Smooth muscle cell (in vitro differentiated cells): ENCODE measurements around the gene PKP3. TPM values are rescaled to one million over a fixed set of nuclear protein-coding genes. Genes with fewer than 3 reads are reported as not detected.
"Not testable (repeated sequence)": the region's sequence is repeated elsewhere in the genome, so short reads cannot be mapped to it uniquely, and the experiment has no call there.

Source experiments
- DNase-seq: peaks from one replicate; lab custom pipeline; 2025; ENCODE audit not compliant: unreplicated experiment; lab: John Stamatoyannopoulos, UW
- H2AFZ ChIP-seq: fragments of 200-600 bp; sonication (generic); 2 replicates; pipeline ENCODE4 v1.6.0; 2016; ENCODE audit warnings: antibody characterized with exemption, low read depth, mild to moderate bottlenecking
- H3F3A ChIP-seq: fragments of 200-600 bp; sonication (generic); 2 replicates; pipeline ENCODE4 v1.6.0; 2017; ENCODE audit warnings: antibody characterized with exemption, low read depth
- H3K27ac ChIP-seq: fragments of 200-600 bp; sonication (generic); 2 replicates; pipeline ENCODE4 v1.5.1; 2016; ENCODE audit warnings: low read depth, mild to moderate bottlenecking
- H3K27me3 ChIP-seq: fragments of 200-600 bp; sonication (generic); 2 replicates; pipeline ENCODE4 v1.6.1; 2016; ENCODE audit warnings: low read depth, mild to moderate bottlenecking
- H3K36me3 ChIP-seq: fragments of 200-600 bp; sonication (generic); 2 replicates; pipeline ENCODE4 v1.5.1; 2016; ENCODE audit warnings: low read depth
- H3K4me1 ChIP-seq: fragments of 200-600 bp; sonication (generic); 2 replicates; pipeline ENCODE4 v1.5.1; 2016; ENCODE audit warnings: low read depth
- H3K4me2 ChIP-seq: fragments of 200-600 bp; sonication (generic); 2 replicates; pipeline ENCODE4 v1.6.0; 2016; ENCODE audit warnings: mild to moderate bottlenecking
- H3K4me3 ChIP-seq: fragments of 200-600 bp; sonication (generic); 2 replicates; pipeline ENCODE4 v1.5.1; 2016; ENCODE audit warnings: mild to moderate bottlenecking
- H3K79me2 ChIP-seq: fragments of 200-600 bp; sonication (generic); 2 replicates; pipeline ENCODE4 v1.6.0; 2016; ENCODE audit warnings: low read depth, mild to moderate bottlenecking
- H3K9ac ChIP-seq: fragments of 200-600 bp; sonication (generic); 2 replicates; pipeline ENCODE4 v1.6.0; 2016; ENCODE audit warnings: low read depth
- H3K9me3 ChIP-seq: fragments of 200-600 bp; sonication (generic); replicated peaks from 2 replicates; pipeline ENCODE4 v1.5.1; 2016; ENCODE audit warnings: low read depth
- H4K20me1 ChIP-seq: fragments of 200-600 bp; sonication (generic); 2 replicates; pipeline ENCODE4 v1.6.0; 2016; ENCODE audit warnings: low read depth
- CTCF ChIP-seq: fragments of 200-600 bp; sonication (generic); IDR thresholded peaks from 2 replicates; pipeline ENCODE4 v1.5.1; 2017; ENCODE audit warnings: borderline replicate concordance, mild to moderate bottlenecking, antibody characterized with exemption; ENCODE audit not compliant: insufficient read depth, poor library complexity, severe bottlenecking
- WGBS: methylation state at CpG from one replicate; pipeline ENCODE4 v1.1.7; 2016; ENCODE audit warnings: low lambda C conversion rate; 5-methylcytosine and 5-hydroxymethylcytosine counted together
- polyA plus RNA-seq: library from polyadenylated mRNA; unstranded; fragments of >200 nt; fragmentation: Nextera tagmentation; extraction: Ambion mirVana; gene quantifications from 2 replicates; pipeline ENCODE4 v1.2.1, GENCODE V29; 2016
- total RNA-seq: library from RNA; depleted of rRNA; stranded (reverse); fragments of >200 nt; gene quantifications from 2 replicates; pipeline ENCODE4 v1.2.3, GENCODE V29; 2014

PKP3 gene
- total and polyA plus RNA-seq, 2 experiments from 2014 or later: 24.6 to 61.2 TPM

- no peak overlapping the region for H3K4me2 ChIP-seq
- TF ChIP-seq CTCF: no peak
- H3F3A ChIP-seq: no peaks in the 10 kb centered on the region
- no peak overlapping the region for H3K9ac ChIP-seq
- no peak overlapping the region for H3K4me3 ChIP-seq
- WGBS: 91% methylated on average over 17 of the region's 20 CpGs
- no peak for DNase-seq
- H3K9me3 ChIP-seq: no peaks in the 10 kb centered on the region
- no peaks in the 10 kb centered on the region for H3K27me3 ChIP-seq
- H4K20me1 ChIP-seq: no peaks in the 10 kb centered on the region
- no peak overlapping the region for H2AFZ ChIP-seq
- H3K36me3 ChIP-seq: no peaks in the 10 kb centered on the region
- H3K4me1 ChIP-seq: no peaks in the 10 kb centered on the region
- no peaks in the 10 kb centered on the region for H3K79me2 ChIP-seq
- H3K27ac ChIP-seq: no peak overlapping the region
These were observed 38.6 kb downstream of the PKP3 start for GRCh38 chr11:432501-433100.

GRCh38 chr11:433111-433510, 39.1 kb downstream of the PKP3 start:
- Histone ChIP-seq H3K9me3 (no peaks in the 10 kb centered on the region), H3K4me1 (no peaks in the 10 kb centered on the region), H3K36me3 (no peaks in the 10 kb centered on the region), H3K79me2 (no peaks in the 10 kb centered on the region), H4K20me1 (no peaks in the 10 kb centered on the region), H3K4me3 (no peak overlapping the region), H3K9ac (no peak overlapping the region), H3K27ac (no peak overlapping the region), H3K4me2 (no peak overlapping the region), H3K27me3 (no peaks in the 10 kb centered on the region), H3F3A (no peaks in the 10 kb centered on the region), H2AFZ (no peak overlapping the region)
- WGBS: 94% methylated on average over 16 of the region's 17 CpGs
- no peak for DNase-seq
- no peak for TF ChIP-seq CTCF

GRCh38 chr11:433641-434040, 39.6 kb downstream of the PKP3 start:
- no peak for DNase-seq
- H4K20me1 ChIP-seq: no peaks in the 10 kb centered on the region
- no peaks in the 10 kb centered on the region for H3K27me3 ChIP-seq
- no peak overlapping the region for H3K4me3 ChIP-seq
- H3K79me2 ChIP-seq: no peaks in the 10 kb centered on the region
- no peak overlapping the region for H3K27ac ChIP-seq
- no peak overlapping the region for H2AFZ ChIP-seq
- H3K4me2 ChIP-seq: no peak overlapping the region
- no peaks in the 10 kb centered on the region for H3K4me1 ChIP-seq
- no peaks in the 10 kb centered on the region for H3F3A ChIP-seq
- WGBS: 87% methylated on average over 14 of the region's 20 CpGs
- H3K9ac ChIP-seq: no peak overlapping the region
- no peaks in the 10 kb centered on the region for H3K9me3 ChIP-seq
- no peak for TF ChIP-seq CTCF
- no peaks in the 10 kb centered on the region for H3K36me3 ChIP-seq

- Histone ChIP-seq H3K4me2 (no peak overlapping the region), H3K79me2 (no peaks in the 10 kb centered on the region), H3K27ac (no peak overlapping the region), H3K27me3 (no peaks in the 10 kb centered on the region), H3K9ac (no peak overlapping the region), H3K4me1 (no peaks in the 10 kb centered on the region), H4K20me1 (no peaks in the 10 kb centered on the region), H3K36me3 (no peaks in the 10 kb centered on the region), H3K4me3 (no peak overlapping the region), H3F3A (no peaks in the 10 kb centered on the region), H2AFZ (no peak overlapping the region), H3K9me3 (no peaks in the 10 kb centered on the region)
- 93% methylated on average over 16 of the region's 16 CpGs for WGBS
- DNase-seq: no peak
- no peak for TF ChIP-seq CTCF
These were observed 40.5 kb downstream of the PKP3 start for GRCh38 chr11:434496-434895.

GRCh38 chr11:434999-435740, 41.2 kb downstream of the PKP3 start:
- H3K27ac ChIP-seq, H3K9me3 ChIP-seq, H3K27me3 ChIP-seq, H3K4me1 ChIP-seq, H3K4me2 ChIP-seq, DNase-seq, H2AFZ ChIP-seq, H3K4me3 ChIP-seq, H3K79me2 ChIP-seq, H4K20me1 ChIP-seq, H3K36me3 ChIP-seq, H3K9ac ChIP-seq, H3F3A ChIP-seq: not testable (repeated sequence)
- 100% methylated on average over 1 of the region's 1 CpG for WGBS
